ENCODE measurements around the gene LTBP3. TPM values are rescaled to one million over a fixed set of nuclear protein-coding genes. Genes with fewer than 3 reads are reported as not detected.

LTBP3 gene
- polyA plus RNA-seq, 1 of the 3 experiments (the other 2 are of a cell fraction): 167 TPM

DNA sequence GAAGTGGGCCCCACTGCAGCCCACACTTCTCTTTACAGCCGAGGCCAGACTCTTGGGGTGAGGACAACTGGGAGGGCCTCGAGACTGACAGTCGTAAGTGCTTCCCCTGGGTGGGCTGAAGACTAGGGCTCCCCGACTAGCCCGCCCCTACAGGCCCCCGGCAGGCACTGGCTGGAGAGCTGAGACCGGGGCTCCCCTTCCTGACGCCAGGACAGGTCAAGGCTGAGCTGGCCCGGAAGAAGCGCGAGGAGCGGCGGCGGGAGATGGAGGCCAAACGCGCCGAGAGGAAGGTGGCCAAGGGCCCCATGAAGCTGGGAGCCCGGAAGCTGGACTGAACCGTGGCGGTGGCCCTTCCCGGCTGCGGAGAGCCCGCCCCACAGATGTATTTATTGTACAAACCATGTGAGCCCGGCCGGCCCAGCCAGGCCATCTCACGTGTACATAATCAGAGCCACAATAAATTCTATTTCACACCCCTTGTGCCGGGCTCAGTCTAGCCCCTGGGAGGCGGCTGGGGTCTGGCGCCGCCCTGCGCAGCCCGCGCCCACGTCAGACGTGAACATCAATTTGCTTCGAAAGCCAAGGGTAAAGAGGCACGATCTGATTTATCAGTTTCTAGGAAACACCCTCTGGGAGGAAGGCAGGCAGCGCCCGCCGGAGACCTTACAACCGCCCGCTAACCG is 19.8 kb downstream of the LTBP3 start:
- no peak overlapping the region for H3K9ac ChIP-seq
- no peak overlapping the region for H2AFZ ChIP-seq (ENCODE audit: low read depth)
- no peaks in the 10 kb centered on the region for H3K9me3 ChIP-seq
- POLR2A ChIA-PET: interaction anchor here (1.0 to 1.3 kb wide), 2 partner anchors 20 to 32 kb away, joined by 3 read pairs; partner anchors contain the start of genes LTBP3 and ZNRD2
- WGBS (ENCODE audit: low lambda C conversion rate): 95% methylated on average over 33 of the region's 43 CpGs
- H3K9me2 ChIP-seq: no peaks in the 10 kb centered on the region
- peaks cover 20% of the 10 kb centered on the region for H4K20me1 ChIP-seq (ENCODE audit: insufficient read depth)
- H3K4me2 ChIP-seq: no peak overlapping the region
- peaks cover 54% of the 10 kb centered on the region for H3F3A ChIP-seq (replicated peaks; ENCODE audit: insufficient read depth)
- H3K27ac ChIP-seq (ENCODE audit: low read depth in 2 of 2, low read length in 1 of 2): no peak overlapping the region
- no peak overlapping the region for H3K4me3 ChIP-seq (ENCODE audit: low read depth in 2 of 2, low read length in 1 of 2)
- H3K27me3 ChIP-seq (ENCODE audit: insufficient read depth): no peaks in the 10 kb centered on the region
- CTCF ChIA-PET: interaction anchor here (0.7 to 13.1 kb wide), 6 partner anchors 11 to 56 kb away, joined by 3 to 295 read pairs (median 5); partner anchors contain the start of genes EHBP1L1, FAM89B, SCYL1 and ZNRD2
- H3K79me2 ChIP-seq (ENCODE audit: insufficient read depth): no peaks in the 10 kb centered on the region
- H3K36me3 ChIP-seq (replicated peaks in 1 of 2; ENCODE audit: control insufficient read depth in 1 of 2, insufficient read depth in 2 of 2, low read length in 1 of 2): peaks cover 0 to 41% of the 10 kb centered on the region in 2 experiments
- H3K4me1 ChIP-seq (ENCODE audit: control insufficient read depth in 1 of 2, insufficient read depth in 2 of 2, low read depth in 1 of 2, low read length in 1 of 2): peaks cover 4 to 12% of the 10 kb centered on the region in 2 experiments; a peak in 1 of 4 replicates
- DNase-seq: no peak
- no peak for TF ChIP-seq POLR2AphosphoS5 (IDR thresholded peaks at IDR 0.05; ENCODE audit: low read depth, low read length)
- TF ChIP-seq EZH2phosphoT487 (IDR thresholded peaks at IDR 0.05; ENCODE audit: borderline replicate concordance, low read depth): no peak
- TF ChIP-seq, protein P1, sequence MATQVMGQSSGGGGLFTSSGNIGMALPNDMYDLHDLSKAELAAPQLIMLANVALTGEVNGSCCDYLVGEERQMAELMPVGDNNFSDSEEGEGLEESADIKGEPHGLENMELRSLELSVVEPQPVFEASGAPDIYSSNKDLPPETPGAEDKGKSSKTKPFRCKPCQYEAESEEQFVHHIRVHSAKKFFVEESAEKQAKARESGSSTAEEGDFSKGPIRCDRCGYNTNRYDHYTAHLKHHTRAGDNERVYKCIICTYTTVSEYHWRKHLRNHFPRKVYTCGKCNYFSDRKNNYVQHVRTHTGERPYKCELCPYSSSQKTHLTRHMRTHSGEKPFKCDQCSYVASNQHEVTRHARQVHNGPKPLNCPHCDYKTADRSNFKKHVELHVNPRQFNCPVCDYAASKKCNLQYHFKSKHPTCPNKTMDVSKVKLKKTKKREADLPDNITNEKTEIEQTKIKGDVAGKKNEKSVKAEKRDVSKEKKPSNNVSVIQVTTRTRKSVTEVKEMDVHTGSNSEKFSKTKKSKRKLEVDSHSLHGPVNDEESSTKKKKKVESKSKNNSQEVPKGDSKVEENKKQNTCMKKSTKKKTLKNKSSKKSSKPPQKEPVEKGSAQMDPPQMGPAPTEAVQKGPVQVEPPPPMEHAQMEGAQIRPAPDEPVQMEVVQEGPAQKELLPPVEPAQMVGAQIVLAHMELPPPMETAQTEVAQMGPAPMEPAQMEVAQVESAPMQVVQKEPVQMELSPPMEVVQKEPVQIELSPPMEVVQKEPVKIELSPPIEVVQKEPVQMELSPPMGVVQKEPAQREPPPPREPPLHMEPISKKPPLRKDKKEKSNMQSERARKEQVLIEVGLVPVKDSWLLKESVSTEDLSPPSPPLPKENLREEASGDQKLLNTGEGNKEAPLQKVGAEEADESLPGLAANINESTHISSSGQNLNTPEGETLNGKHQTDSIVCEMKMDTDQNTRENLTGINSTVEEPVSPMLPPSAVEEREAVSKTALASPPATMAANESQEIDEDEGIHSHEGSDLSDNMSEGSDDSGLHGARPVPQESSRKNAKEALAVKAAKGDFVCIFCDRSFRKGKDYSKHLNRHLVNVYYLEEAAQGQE (IDR thresholded peaks at IDR 0.05; ENCODE audit: low read depth, low read length): no peak
- no peak for TF ChIP-seq FOXM1 (IDR thresholded peaks at IDR 0.05; ENCODE audit: low read depth)
- no peak for TF ChIP-seq TAF1 (IDR thresholded peaks at IDR 0.05; ENCODE audit: borderline replicate concordance, low read depth, low read length)
- TF ChIP-seq FOXJ3 (CRISPR knock-in tag; IDR thresholded peaks at IDR 0.05): no peak
- TF ChIP-seq USF1 (IDR thresholded peaks at IDR 0.05; ENCODE audit: borderline replicate concordance, low read depth): no peak
- TF ChIP-seq TCF12 (IDR thresholded peaks at IDR 0.05): no peak
- no peak for TF ChIP-seq ELF1 (IDR thresholded peaks at IDR 0.05)
- no peak for TF ChIP-seq CHD2 (IDR thresholded peaks at IDR 0.05; ENCODE audit: low read length, partially characterized antibody)
- no peak for TF ChIP-seq FOSL2 (IDR thresholded peaks at IDR 0.05; ENCODE audit: borderline replicate concordance, low read depth)
